Upper lobe of left lung (tissue), 4 donors: ENCODE measurements around the gene BAIAP2L2.

Experiments
- CTCF ChIP-seq, 6 experiments: fragments of 450-650 bp in 4 of 6; fragments of 200-600 bp in 2 of 6; sonication (generic) in 2 of 6; IDR thresholded peaks; one replicate each; pipeline ENCODE4 v1.5.1; 2016 to 2019; ENCODE audit warnings: antibody characterized with exemption in 6 of 6
- POLR2AphosphoS5 ChIP-seq, 2 donors: sonication (generic); formaldehyde crosslinking; IDR thresholded peaks; one replicate each; pipeline ENCODE4 v1.5.1; 2017; ENCODE audit warnings: antibody characterized with exemption in 2 of 2

- no peak for TF ChIP-seq CTCF (IDR thresholded peaks at IDR 0.05)
- no peak for TF ChIP-seq POLR2AphosphoS5 (IDR thresholded peaks at IDR 0.05)
Measured at GRCh38 chr22:38153821-38154562, 43.5 kb upstream of the BAIAP2L2 start.
